ENCODE results near the gene ROR1. TPM values are rescaled to one million over a fixed set of nuclear protein-coding genes. Genes with fewer than 3 reads are reported as not detected.

Gene ROR1
- total and polyA plus RNA-seq, 5 donors: 3.4 to 32.5 (median 11.9) TPM

DNA sequence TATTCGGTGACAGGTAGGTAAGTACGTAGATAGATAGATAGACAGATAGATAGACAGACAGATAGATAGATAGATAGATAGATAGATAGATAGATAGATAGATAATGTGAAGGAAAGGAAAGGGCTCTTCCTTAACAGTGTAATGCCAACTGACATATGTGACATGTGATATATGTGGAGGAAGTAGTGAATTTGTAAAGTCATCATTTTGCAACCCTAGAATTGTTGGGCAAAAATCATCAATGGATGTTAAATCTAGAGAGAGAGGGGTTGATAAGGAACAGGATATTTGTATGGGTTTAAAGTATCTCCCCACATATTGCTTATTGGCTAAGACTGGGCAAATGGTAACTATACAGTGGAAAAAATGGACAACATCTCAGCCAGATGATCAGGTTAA lies 166.6 kb downstream of the ROR1 start:
- ATAC-seq (no peak), DNase-seq (no peak)
- 97% methylated on average over 2 of the region's 2 CpGs for WGBS
- intact Hi-C loops (cut with DNase I): loop anchor here in 1 of 4 donors (10.0 kb wide), 1 partner anchor 194 kb away; no protein-coding TSS in a partner anchor
- no peaks in the 10 kb centered on the region for H3K9me3 ChIP-seq (ENCODE audit: control insufficient read depth, low read length)
- H3K4me3 ChIP-seq (ENCODE audit: low read length): no peak overlapping the region
- no peaks in the 10 kb centered on the region for H3K27me3 ChIP-seq (ENCODE audit: control insufficient read depth, insufficient read depth)
- no peak overlapping the region for H3K27ac ChIP-seq (ENCODE audit: low read length)
- no peaks in the 10 kb centered on the region for H3K4me1 ChIP-seq (ENCODE audit: control insufficient read depth, insufficient read depth, low read length)

DNA sequence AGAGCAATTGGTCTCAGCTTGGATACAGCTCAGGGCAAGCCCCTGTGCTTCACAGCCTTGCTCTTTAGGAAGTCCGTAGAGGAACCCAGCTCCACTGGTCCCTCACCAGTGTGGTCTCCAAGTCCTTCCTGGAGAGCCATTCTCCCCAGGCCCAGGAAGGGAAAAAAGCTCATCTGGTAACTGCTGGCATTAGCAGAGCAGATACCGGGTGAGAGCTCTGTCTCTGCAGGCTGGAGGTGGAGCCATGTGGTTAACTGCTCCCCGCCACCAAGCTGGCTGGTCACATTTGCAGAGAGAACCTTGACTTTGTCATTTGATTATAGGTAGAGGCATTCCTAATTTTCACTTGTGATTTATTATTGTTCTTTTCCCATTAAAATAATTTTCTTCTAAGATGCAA lies 169.6 kb downstream of the ROR1 start:
- no peak for DNase-seq
- ATAC-seq: no peak
- Histone ChIP-seq H3K27ac (ENCODE audit: low read length) (no peak overlapping the region), H3K4me3 (ENCODE audit: low read length) (no peak overlapping the region), H3K4me1 (ENCODE audit: control insufficient read depth, insufficient read depth, low read length) (peaks cover 2% of the 10 kb centered on the region), H3K27me3 (ENCODE audit: control insufficient read depth, insufficient read depth) (no peaks in the 10 kb centered on the region), H3K9me3 (ENCODE audit: control insufficient read depth, low read length) (no peaks in the 10 kb centered on the region)
- intact Hi-C loops (cut with DNase I): loop anchor here in 1 of 4 donors (10.0 kb wide), 1 partner anchor 191 kb away; no protein-coding TSS in a partner anchor
- 73% methylated on average over 3 of the region's 3 CpGs for WGBS

DNA sequence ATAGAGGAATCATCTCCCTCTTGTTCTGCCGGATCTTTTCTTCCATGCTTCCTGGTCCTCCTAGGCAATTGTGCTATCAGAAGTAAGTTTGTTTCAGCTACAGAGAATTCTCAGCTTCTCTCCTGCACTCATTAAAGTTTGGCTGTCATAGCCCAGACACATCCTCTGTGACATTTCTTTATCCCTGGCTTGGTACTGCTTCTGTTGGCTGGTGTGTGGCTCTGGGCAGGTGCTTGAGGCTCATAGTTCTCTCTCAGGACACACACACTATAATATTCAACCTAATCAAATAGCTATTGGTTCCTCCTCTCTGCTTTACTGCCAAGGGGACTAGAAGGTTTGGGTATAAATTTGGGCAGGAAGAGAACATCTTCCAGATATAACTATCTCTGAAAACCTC lies 172.1 kb downstream of the ROR1 start:
- ATAC-seq: no peak
- Histone ChIP-seq H3K4me1 (ENCODE audit: control insufficient read depth, insufficient read depth, low read length) (peaks cover 2% of the 10 kb centered on the region), H3K4me3 (ENCODE audit: low read length) (no peak overlapping the region), H3K9me3 (ENCODE audit: control insufficient read depth, low read length) (no peaks in the 10 kb centered on the region), H3K27ac (ENCODE audit: low read length) (no peak overlapping the region), H3K27me3 (ENCODE audit: control insufficient read depth, insufficient read depth) (no peaks in the 10 kb centered on the region)
- WGBS: 71% methylated on average over 1 of the region's 1 CpG
- intact Hi-C loops (cut with DNase I): loop anchor here in 1 of 4 donors (10.0 kb wide), 1 partner anchor 189 kb away; no protein-coding TSS in a partner anchor
- no peak for DNase-seq

DNA sequence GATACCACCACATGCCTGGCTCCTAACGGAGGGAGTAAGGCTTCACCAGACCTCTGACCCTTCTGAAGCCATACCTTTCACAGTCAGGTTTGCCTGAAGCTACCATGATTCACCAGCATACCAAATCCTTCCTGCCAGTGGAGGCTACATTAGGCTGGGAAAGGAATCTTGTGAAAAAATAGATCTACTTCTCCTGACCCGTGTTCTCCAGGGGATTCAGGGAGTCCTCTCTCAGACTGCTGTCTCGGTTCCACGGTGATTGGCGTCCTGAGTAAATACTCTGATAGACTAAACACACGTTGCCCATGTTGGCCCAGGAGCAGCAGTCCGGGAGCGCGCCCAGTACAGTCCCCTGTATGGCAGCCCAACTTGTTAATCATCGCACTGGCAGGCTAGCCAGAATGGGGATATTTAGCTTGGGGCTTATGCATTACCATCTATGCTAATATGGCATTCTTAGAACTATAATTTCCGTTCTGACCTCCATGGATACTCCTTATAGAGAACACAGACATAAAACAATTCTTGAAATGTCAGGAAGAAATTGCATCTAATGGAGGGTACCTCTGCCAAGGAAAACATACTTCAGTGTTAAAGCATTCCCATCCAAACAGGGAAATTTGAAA lies 173.2 kb downstream of the ROR1 start:
- Histone ChIP-seq H3K4me1 (ENCODE audit: control insufficient read depth, insufficient read depth, low read length) (peaks cover 6% of the 10 kb centered on the region), H3K27ac (ENCODE audit: low read length) (no peak overlapping the region), H3K27me3 (ENCODE audit: control insufficient read depth, insufficient read depth) (no peaks in the 10 kb centered on the region), H3K9me3 (ENCODE audit: control insufficient read depth, low read length) (no peaks in the 10 kb centered on the region), H3K4me3 (ENCODE audit: low read length) (no peak overlapping the region)
- DNase-seq (peak; percentile 43 to 79 (median 70)), ATAC-seq (peak; percentile 68)
- intact Hi-C loops (cut with DNase I): loop anchor here in 1 of 4 donors (10.0 kb wide), 1 partner anchor 188 kb away; no protein-coding TSS in a partner anchor
- WGBS: 52% methylated on average over 11 of the region's 11 CpGs

DNA sequence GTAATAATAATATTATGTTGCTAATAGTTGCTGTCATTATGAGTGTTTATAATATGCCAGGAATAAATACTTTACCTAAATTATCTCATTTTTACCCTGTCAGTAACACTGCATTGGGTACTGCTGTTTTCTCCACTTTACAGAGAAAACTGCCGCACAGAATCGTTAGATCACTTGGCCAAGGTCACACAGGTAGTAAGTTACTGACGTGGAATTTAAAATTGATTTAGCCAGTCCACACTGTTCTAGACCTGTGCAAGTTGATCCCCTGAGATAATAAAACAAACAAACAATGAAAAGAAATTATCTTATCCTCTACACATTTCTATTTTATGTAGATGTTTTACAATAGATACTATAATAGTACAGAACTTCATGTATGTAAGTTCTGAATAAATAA lies 174.1 kb downstream of the ROR1 start:
- no peak for DNase-seq
- Histone ChIP-seq H3K4me3 (ENCODE audit: low read length) (no peak overlapping the region), H3K27me3 (ENCODE audit: control insufficient read depth, insufficient read depth) (no peaks in the 10 kb centered on the region), H3K27ac (ENCODE audit: low read length) (no peak overlapping the region), H3K4me1 (ENCODE audit: control insufficient read depth, insufficient read depth, low read length) (peaks cover 6% of the 10 kb centered on the region), H3K9me3 (ENCODE audit: control insufficient read depth, low read length) (no peaks in the 10 kb centered on the region)
- ATAC-seq: no peak
- intact Hi-C loops (cut with DNase I): loop anchor here in 1 of 4 donors (10.0 kb wide), 1 partner anchor 187 kb away; no protein-coding TSS in a partner anchor
- WGBS: 90% methylated on average over 3 of the region's 3 CpGs

DNA sequence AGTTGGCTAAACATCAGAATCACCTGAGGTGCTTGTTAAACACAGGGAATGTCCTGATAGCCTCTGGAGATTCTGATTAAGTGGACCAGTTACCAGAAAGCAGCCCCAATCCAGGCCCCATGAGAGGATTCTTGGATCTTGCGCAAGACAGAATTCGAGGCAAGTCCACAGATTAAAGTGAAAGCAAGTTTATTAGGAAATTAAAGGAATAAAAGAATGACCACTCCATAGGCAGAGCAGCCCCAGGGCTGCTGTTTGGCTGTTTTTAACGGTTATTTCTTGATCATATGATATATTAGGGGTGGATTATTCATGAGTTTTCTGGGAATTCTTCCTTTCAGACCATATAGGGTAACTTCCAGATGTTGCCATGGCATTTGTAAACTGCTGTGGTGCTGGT lies 176.2 kb downstream of the ROR1 start:
- Histone ChIP-seq H3K4me3 (ENCODE audit: low read length) (no peak overlapping the region), H3K9me3 (ENCODE audit: control insufficient read depth, low read length) (peaks cover 2% of the 10 kb centered on the region), H3K27me3 (ENCODE audit: control insufficient read depth, insufficient read depth) (no peaks in the 10 kb centered on the region), H3K27ac (ENCODE audit: low read length) (no peak overlapping the region), H3K4me1 (ENCODE audit: control insufficient read depth, insufficient read depth, low read length) (peaks cover 6% of the 10 kb centered on the region)
- intact Hi-C loops (cut with DNase I): no loop called here
- DNase-seq (peak; percentile 23 to 55 (median 52)), ATAC-seq (peak; percentile 38 to 41)
- WGBS: 47% methylated on average over 3 of the region's 3 CpGs

DNA sequence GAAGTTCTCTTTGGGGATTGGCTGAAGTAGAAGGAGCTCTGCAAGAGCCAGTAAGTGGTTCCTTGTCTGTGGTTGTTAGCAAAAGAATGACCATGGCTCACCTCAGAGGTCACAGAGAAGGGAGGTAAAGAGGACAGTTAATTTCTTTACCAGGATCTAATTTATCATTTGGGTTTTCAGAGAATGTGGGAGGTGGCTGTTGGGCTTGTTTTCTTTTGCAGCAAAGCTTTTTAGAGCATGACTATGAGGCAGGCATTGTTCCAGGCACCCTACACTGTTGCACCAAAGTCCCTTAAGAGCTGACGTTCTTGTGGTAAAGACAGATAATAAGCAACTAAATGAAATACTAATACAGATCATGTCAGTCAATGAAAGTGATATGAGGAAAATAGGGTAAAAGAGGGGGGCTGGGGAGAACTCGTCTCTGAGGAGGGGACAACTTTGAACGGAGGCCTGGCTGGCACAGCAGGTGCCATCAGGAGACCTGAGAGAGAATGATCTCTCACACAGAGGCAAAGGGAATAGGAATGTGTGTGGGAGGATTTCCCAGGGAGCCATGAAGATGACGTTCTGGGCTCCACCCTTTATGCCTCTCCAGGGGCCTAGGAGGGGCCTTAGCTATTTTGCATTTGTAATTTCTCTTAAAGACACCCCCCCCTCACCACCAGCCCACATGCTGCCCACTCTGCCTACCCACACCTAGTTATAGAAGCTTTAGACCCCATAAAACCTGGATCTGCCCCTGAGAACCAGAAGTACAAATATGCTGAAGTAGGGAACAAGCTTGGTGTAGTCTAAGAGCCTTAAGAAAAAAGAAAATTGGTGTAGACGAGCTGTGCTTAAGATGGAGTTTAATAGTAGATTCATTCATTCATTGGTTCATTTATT lies 177.5 kb downstream of the ROR1 start:
- WGBS: 64% methylated on average over 5 of the region's 5 CpGs
- intact Hi-C loops (cut with DNase I): no loop called here
- ATAC-seq (no peak), DNase-seq (no peak)
- no peak overlapping the region for H3K27ac ChIP-seq (ENCODE audit: low read length)
- H3K27me3 ChIP-seq (ENCODE audit: control insufficient read depth, insufficient read depth): no peaks in the 10 kb centered on the region
- H3K9me3 ChIP-seq (ENCODE audit: control insufficient read depth, low read length): peaks cover 2% of the 10 kb centered on the region
- peaks cover 6% of the 10 kb centered on the region for H3K4me1 ChIP-seq (ENCODE audit: control insufficient read depth, insufficient read depth, low read length)
- H3K4me3 ChIP-seq (ENCODE audit: low read length): no peak overlapping the region

DNA sequence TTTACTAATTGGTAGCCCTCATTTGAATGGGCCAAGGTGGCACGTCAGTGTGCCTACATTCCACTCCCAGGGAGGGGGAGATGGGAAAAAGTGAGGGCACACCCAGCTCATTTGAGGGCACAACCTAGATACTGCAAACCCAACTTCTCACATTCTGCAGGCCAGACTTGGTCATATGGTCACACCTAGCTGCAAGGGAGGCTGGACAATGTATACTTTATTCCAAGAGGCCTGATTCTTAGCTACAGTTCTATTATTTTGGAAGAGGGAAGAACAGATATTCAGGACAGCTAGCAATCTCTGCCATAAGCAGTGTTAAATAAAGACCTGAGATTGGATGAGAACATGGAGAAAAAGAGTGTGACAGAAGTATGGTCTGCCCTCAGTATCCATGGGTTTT lies 180.4 kb downstream of the ROR1 start:
- ATAC-seq (no peak), DNase-seq (no peak)
- H3K9me3 ChIP-seq (ENCODE audit: control insufficient read depth, low read length): peaks cover 2% of the 10 kb centered on the region
- WGBS: 98% methylated on average over 1 of the region's 1 CpG
- H3K27me3 ChIP-seq (ENCODE audit: control insufficient read depth, insufficient read depth): no peaks in the 10 kb centered on the region
- no peak overlapping the region for H3K4me3 ChIP-seq (ENCODE audit: low read length)
- intact Hi-C loops (cut with DNase I): no loop called here
- peaks cover 5% of the 10 kb centered on the region for H3K4me1 ChIP-seq (ENCODE audit: control insufficient read depth, insufficient read depth, low read length)
- H3K27ac ChIP-seq (ENCODE audit: low read length): no peak overlapping the region

DNA sequence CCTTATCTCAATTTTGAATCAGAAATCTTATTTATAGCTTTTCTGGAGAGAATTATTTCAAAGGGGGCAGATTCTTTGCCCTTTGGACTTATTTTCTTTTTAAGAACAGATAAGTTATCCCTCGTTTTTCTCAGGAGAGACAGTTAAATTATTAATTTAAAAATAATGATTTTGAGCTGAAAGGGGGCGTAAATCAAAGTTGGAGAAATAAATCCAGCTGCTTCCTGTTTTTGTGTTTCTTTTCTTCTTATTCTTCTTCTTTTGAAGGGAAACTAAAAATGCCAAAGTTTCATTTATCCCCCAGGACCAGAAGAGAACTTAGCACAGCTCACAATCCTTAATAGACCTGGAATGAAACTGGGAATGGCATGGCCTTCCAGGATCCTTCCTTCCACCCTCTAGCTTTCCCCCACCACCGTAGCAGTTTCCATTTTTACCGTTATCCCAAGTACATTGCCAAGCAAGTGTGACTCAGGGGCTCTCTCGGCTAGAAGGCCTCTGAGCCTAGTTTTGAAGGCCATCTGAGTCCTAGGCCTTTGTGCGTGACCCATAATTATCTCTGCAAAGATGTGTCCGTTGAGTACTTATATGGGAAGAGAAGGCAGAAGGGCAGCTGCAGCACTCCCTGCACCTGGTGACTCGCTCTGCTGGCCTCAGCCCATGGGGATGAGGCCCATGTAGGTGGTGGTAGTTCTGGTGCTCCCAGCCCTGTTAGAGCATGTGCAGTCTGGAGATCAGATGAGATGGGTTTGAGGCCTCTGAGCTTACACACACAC lies 181.7 kb downstream of the ROR1 start:
- no peak for ATAC-seq

DNA sequence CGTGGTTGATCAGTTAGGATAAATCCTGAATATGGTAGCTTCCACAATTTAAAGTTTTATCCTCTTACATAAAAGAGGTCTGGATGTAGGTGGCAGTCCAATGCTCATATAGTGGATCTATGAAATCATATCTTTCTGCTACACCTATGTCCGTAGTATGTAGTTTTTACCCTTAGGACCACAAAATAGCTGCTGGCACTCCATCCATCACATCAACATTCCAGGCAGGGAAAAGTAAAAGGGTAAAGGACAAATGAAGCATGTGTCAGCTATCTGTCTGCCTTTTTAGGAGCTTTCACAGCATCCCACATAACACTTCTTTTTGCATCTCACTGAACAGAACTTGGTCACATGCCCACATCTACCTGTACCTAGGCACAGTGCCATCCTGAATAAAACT lies 184.7 kb downstream of the ROR1 start:
- Histone ChIP-seq H3K9me3 (ENCODE audit: control insufficient read depth, low read length) (peaks cover 2% of the 10 kb centered on the region), H3K4me1 (ENCODE audit: control insufficient read depth, insufficient read depth, low read length) (peaks cover 1% of the 10 kb centered on the region), H3K4me3 (ENCODE audit: low read length) (no peak overlapping the region), H3K27me3 (ENCODE audit: control insufficient read depth, insufficient read depth) (no peaks in the 10 kb centered on the region), H3K27ac (ENCODE audit: low read length) (no peak overlapping the region)
- intact Hi-C loops (cut with DNase I): no loop called here
- 88% methylated on average over 2 of the region's 2 CpGs for WGBS
- DNase-seq: no peak
- no peak for ATAC-seq

More for the DNA sequence above, 181.7 kb downstream of the ROR1 start:
- intact Hi-C loops (cut with DNase I): no loop called here
- H3K27ac ChIP-seq (ENCODE audit: low read length): no peak overlapping the region
- 74% methylated on average over 8 of the region's 8 CpGs for WGBS
- peaks cover 6% of the 10 kb centered on the region for H3K4me1 ChIP-seq (ENCODE audit: control insufficient read depth, insufficient read depth, low read length)
- no peak overlapping the region for H3K4me3 ChIP-seq (ENCODE audit: low read length)
- no peaks in the 10 kb centered on the region for H3K27me3 ChIP-seq (ENCODE audit: control insufficient read depth, insufficient read depth)
- H3K9me3 ChIP-seq (ENCODE audit: control insufficient read depth, low read length): peaks cover 2% of the 10 kb centered on the region
- DNase-seq: no peak
